ENCODE measurements around the gene PEX14.

Gene PEX14

DNA sequence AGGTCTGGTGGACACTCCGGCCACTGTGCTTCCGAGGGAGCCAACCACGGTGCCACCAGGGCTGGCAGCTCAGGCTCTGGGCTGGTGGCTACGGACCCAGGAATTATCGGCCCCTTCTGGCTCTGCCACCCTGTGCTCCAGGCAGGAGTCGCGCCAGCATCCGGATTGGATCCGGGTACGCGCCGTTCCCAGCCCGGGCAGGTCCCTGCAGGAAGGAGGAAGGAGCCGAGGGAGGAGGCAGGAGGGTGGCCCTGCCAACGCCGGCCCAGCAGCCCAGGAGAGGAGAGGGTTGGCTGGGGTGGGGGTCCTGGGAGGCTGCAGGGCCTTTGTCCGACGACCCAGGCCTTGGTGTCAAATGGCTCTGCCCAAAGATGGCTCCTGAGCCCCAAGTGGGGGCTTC lies 161.2 kb downstream of the PEX14 start:
- DNase-seq: no peak

DNA sequence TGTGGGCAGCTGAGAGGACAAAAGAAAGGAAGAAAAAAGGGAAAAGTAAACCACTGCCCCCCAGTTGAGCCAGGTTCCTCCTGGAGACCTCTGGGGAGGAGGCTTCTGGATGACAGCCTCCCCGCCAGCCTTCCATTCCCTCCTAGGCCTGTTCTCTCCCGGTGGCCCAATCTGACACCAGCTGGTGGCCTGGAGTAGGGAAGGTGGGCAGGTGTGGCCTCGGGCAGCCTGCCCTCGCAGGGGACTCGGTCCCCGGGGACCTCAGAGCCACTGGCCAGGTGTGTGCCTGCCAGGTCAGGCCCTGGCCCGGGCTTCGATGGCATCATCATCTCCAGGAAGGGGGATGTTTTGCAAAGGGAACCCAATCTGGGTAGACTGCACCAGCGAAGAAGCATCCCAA lies 162.7 kb downstream of the PEX14 start:
- DNase-seq: no peak

DNA sequence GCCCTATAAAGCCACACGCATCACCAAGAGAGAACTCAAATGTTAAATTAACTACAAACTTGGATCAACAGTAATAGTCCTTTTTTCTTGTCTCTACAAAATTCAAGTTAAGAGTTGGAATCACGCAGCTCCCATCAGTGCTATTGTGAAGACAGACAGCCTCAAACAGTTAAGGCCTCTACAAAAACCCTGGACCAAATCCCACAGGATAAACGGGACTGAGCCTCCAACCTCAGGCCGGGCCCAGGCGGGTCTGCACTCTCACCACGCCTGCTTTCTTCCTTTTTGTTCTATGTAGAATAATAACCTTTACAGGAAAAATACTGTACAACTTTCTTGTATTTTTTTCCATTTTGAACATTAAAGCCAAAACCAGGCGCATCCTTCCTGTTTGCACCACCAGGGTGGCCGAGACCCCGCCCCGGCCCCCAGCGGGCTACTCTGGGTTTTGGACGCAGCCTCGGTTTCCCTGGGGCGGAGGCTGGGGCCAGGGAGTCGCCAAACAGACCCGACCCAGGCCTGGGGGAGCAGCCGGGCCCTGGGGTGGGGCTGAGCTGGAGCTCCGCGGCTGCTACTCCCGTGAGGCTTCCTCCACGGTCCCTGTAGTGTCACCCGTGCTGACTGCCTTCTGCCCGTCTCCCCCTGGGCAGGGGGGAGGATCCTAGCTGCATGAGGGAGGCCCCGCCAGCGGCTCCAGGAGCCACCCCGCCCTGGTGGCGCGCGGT lies 163.2 kb downstream of the PEX14 start:
- DNase-seq: no peak

DNA sequence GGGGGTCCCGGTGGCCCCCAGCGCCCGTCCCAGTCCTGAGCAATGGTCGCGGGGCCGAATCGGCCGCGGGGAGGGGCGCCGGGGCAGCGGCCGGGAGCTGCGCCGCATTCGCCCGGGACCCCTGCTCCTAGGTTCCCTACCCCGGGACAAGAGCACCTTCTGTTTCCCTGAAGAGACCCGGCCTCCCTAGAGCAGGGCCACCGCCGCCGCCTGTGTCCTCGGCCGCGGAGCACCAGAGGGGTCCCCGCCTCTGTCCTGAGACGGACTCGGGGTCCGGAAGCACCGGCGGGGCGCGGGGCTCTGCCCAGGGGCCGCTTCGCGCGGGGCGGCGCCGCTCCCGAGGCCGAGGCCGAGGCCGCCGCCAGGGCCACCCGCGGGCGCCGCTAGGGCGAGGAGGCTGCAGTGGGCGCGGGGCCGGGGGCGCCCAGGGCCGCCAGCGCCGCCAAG lies 163.8 kb downstream of the PEX14 start:
- no peak for DNase-seq

DNA sequence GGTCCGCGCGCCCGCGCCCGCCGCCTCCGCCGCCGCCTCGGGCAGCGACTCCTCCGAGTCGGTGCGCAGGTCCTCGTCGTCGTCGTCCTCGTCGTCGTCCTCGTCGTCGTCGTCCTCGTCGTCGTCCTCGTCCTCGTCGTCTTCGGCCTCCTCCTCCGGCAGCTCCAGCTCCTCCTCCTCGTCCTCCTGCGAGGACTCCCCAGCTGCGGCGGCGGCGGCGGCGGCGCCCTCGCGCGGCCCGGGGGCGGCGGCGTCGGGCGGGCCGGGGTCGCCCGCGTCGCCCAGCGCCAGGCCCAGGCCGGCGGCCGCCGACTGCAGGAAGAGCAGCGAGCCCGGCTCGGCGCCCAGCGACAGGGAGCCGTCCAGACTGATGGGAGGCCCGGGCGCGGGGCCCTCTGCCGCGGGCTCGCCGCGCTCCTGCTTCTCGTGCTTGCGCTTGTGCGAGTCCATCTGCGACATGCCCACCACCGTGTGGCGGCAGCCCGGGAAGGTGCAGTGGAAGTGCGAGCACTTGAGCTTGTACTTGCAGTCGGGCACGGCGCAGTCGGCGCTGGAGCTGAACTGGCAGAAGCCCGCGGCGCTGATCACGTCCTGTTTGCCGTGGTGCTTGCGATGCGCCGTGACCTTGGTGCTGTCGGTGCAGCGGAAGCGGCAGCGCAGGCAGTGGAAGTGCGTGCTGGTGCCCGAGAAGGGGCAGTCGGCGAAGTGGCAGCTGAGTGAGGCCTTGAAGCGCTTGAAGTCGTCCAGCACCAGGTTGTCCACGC lies 164.4 kb downstream of the PEX14 start:
- no peak for DNase-seq

DNA sequence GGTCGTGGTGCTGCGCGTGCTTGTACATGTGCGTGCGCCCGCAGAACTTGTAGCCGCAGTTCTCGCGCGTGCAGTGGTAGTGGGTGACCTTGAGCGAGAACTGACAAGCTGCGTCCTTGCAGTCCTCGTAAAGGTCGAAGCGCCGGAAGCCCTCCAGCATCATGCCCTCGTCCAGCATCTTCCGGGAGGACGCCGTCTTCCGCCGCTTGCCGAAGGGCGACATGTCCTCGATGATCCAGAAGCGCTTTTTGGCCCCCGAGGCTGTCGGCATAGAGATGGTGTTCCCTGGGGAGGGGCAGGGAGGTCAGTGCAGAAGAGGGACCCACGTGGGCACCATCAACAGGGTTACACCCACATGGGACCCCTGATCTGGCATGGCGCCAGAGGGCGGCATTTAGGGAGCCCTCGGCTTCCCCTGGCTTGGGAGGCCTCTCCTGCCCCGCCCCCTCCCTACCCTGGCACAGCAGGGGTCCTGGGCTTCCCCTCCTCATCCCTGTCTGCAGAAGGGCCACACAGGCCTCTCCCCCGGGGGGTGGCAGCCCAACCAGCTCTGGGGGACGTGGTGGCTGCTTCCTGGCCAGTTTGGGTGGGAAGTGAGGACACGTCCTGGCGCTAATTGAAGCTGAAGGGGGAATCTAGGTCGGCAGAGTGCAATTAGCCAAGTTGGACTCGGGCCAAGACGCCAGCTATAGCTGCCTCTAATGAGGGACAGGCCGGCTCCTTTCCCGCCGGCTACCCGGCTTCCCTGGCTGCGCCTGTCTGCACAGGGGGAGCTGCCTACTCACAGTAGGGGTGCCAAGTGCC lies 165.2 kb downstream of the PEX14 start:
- no peak for DNase-seq

DNA sequence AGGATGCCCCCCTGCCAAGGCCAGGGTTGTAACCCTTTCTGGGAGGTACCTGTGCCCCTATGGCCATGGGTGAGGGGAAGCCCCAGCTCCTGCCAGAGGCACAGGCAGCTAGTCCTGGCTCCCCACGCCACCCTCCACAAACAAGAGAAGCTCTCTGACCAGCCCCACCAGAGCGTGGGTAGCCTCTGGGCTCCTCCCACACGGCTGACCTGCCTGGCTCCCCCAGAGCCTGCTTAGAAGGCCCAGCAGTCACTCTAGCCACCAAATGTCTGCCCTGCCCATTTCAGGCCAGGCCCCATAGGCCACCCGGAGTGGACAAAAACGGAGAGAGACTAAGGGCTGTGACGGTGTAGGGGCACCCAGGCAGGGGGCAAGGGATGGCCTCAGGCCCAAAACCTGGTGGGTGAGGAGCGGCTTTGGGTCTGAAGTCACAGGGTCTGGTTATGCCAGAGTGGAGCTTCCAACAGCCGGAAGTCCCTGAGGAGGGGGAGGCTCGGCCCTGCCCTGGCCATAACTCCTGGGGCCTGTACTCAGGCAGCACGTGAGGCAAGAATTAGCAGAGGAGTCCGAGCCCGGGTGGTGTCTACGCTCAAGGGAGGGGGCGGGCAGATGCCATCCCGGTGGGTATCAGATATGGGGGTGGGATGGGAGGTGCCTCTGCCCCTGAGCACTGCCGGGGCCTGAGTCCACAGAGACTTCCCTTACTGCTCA lies 166.2 kb downstream of the PEX14 start:
- DNase-seq: no peak

DNA sequence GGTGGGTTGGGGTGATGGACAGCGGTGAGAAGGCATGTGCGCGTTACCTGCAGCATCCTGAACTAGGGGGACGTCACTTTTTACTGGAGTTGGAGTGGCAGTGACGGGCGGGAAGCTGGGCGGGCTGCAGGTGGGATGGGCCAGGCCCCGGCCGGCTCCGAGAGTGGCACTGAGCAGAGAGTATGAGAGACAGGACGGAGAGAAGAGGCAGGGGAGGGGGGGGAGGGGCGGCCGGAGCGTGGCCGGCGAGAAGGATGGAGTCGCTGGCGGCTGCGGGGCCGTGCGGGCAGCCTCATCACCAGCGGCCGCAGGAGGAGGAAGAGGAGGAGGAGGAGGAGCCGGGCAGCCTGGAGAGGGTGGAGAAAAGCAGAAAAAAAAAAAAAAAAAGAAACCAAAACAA lies 167.2 kb downstream of the PEX14 start:
- no peak for DNase-seq

DNA sequence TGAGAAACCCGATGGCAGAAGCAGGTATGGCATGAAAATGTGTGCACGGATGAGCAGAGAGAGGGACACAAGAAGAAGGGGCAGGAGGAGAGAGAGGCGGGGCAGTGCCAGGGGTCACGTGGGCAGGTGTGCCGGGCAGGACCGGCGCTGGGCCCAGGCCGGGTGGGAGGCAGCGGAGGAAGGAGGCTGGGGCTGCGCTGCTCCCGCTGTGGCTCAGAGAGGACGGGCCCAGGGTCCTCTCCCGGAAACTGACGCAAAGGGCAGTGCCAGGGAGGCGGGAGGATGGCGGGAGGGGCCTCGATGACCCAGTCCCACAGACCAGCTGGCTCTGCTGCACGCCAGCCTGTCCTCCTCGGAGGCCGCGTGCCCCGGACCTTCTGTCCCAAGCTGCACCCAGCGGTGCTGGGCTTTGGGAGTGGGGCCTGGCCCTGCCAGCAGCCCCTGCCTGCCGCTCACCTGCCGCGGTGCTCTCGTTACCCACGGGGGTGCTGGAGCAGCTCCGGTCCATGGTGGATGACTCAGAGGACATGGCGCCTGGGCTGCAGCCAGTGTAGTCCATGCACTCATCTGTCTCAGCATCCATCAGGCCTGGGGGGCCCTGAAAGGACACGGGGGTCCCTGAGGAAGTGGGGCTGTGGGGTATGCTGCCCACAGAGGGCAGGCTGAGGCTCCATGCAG lies 167.8 kb downstream of the PEX14 start:
- DNase-seq: no peak

DNA sequence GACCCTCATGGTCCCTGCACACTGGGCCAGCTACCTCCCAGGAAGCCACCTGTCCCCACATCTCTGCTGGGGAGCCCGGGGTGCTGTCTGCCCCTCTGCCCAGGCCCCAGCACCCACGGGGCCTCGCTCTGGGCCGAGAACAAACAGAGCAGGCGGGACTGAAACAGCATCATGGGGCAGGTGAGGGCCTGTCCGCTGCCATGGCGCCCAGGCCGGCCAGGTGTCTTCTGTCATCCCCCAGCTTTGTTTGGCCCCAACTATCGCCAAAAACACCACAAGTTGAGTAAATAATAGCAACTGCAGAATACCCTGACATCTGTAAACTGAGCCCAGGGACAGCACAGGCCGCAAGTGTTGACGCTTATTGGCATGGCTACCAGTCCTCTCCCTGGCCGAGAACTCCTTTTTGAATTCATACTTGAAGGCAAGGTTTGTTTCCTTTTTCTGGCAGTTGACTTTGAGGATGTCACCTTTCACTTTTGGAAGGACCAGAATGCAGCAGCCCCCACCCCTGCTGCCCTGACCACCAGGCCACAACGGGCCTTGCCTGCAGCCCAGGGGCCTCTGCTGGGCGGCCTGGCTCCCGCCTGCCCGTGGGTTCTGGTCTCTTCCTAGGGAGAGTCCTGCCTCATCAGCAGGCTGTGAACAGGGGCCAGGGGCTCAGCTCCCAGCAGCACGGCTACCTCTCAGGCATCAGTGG lies 169.0 kb downstream of the PEX14 start:
- no peak for DNase-seq

DNA sequence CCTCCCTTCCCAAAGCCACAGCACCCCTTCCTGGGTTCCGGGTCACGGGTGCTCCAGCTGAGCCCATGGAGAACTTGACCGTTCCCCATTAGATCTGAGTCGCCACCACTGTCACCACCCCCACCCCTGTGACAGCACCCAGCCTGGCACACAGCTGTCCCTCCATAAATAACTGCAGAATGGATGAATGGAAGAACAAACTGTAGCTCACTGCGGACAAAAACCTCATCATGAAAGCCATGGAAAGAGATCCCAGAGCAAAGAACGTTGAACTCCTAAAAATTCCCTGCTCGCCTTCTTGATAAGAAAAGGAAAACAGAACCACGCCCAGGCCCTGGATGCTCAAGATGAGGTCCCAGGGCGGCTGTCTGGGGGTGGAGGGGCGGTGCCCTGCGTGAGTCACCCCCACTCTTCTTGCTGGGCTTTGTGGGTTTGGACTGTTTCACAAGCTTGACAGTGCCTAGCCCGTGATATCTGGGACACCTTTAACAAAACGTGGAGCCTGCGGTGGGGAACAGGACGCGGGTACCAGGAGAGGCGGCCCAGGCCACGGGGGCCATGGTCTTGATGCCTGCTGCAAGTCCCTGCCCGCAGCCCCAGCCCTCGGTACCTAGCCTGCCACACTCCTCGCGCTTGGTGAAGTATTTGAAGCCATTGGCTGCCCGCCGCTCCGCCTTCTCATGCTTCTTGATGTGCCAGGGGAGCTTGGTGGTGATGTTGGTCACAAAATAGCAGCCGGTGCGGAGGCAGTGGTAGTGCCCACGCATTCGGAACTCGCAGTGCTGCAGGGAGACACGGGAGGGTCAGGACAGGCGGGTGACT lies 169.8 kb downstream of the PEX14 start:
- peak; percentile 47 for DNase-seq

DNA sequence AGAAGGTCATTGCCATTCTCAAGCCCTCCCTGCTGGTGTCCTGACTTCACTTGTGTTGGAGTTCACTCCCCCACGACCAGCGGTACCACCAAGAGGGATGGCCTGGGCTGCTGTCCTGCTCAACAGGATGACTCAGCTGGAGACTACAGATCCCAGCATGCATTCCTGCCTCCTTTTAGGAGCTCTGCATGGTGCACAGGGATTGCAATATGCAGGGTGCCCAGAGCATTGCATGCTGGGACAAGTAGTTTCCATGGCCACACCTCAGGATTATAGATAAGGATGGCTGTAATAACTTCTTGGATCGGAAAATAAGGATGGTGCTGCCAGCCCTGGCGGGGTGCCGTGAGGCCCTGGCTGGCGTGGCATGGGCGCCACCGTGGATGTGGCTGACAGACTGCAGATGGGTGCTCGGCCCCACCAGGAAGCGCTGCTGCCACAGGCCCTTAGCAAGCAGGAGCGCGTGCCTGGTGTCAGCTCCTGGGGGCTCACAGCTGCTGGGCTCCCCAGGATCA lies 171.7 kb downstream of the PEX14 start:
- DNase-seq: no peak

DNA sequence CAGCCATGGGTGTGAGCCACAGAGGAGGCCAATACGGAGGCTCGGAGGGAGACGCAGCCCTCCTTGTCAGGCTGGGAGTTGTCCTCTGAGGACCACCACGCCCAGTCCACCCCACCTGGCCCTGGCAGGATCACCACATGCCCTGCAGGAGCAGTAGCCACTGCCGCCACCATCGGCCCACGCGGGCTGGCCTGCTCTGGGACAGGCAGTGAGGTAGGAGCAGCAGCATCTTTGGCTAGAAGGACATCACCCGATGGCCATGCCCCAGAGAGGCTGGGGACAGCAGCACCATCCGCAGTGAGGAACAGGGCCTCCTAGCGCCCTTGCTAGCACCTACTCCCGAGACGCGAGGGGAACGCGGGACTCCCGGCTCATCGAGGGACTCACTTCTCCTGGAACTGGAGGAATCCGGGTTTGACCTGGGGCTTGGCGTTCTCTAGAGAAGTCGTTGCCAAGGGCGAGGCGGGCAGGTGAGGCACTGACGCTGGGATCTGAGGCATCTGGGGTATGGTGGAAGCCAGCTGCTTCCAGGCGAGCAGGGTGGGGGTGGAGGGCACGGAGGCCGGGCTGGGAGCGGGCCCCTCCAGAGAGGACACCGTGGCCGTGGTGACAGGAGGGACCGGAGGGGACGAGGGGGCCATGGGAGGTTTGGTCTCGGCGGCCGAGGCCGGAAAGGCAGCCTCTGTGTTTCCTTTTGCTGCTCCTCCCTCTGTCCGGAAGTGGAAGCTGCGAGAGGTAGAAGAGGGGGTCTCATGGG lies 172.8 kb downstream of the PEX14 start:
- no peak for DNase-seq

DNA sequence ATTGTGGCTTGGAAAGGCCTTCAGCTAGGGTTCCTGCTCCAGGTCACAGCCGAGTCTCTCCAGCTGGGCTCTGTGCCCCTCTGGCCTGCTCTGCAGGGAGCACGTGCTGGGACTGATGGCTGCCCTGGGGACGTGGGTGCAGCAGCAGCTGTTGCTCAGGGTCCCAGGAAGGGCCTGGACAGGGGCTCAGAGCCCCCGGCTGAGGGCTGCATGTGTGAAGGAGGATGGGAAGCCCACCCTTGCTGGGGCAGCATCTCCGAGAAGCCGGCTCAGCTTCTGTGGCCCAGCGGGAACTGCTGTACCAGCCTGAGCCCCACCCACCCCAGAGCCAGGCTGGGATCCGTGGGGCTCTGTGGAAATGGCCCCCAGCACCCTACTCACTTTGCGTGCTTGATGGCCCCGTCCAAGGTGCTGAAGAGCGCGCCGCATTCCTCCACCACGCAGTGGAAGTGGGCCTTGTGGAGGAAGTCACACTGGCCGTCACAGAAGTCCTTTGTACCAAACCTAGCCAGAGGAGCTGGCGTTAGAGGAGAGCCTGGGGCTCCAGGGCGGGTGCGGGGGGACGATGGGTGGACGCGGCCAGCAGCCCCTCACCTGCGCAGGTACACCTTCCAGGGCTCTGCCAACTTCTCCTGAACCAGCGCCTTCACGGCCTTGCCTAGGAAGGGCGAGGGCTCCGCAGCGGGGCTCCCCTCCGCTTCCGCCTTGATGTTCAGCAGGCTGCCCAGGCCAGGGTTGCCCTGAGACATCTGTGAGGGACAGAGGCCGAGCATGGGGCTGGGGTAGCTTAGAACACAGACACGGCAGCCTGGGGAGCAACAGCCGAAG lies 174.2 kb downstream of the PEX14 start:
- no peak for DNase-seq

DNA sequence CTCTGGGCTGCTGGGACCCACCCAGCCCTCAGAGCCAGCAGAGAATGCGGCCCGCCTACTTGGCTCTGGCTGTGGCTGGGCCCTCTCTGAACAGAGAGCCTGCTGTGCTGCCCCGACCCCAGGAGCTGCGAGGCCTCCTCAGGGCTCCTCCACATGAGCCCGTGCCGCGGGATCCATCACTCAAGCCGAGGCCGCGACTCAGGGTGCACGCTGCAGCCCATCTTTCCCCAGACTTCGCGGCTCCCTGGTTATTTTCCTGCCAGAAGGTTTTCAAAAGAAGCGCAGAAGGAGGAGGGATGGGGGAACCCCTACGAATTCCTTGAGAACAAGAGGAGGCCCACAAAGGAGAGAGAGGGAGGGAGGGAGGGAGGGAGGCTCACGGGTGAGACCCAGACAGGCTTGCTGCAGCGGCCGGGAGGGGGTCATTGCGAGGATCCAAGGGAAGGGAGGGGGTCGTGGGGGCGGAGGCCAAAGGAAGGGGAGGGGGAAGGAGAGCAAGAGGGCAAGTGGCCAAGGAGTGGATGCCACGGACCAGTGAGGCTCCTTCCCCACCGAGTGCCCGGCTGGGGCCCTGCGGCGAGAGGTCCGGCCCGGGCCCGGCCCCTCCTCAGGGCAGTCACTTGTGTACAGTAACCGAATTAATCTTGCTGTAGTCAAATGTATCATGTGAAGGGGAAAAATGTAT lies 174.9 kb downstream of the PEX14 start:
- no peak for DNase-seq

DNA sequence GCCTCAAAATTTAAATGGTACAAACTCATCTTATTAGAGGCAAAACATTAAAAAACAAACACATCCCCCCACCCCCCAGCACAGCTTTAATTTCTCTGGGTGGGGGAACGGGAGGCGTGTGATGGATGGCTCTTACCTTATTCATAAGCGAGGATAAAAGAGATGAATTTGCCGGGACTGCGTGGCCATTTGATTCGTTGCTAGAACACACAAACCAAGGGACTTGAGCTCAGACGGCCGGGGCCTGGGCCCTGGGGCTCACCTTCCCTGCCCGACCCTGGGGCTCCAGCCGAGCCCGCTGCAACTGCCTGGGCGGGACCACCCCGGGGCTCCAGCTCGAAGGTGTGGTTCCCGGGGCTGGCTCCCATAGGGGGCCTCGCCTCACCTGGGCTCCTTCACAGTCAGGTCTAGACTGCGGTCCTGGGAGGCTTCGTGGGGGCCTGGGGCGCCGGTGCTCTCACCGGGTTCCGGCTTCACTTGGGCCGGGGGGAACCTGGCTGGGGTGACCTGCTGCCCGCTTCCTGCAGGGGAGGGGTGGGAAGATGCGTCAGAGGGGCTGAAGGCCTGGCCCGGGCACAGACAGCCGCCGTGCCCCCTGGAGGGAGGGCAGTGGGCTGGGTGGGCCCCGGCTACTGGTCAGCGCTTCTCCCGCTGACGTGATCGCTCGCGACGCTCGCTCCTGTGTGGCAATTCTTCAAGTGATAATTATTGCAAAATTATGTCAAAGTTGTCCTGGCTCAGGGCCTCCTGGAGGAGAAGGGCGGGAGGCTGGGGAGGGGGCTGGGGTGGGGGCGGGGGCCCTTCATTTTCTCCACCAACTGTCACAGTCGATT lies 176.0 kb downstream of the PEX14 start:
- DNase-seq: no peak

DNA sequence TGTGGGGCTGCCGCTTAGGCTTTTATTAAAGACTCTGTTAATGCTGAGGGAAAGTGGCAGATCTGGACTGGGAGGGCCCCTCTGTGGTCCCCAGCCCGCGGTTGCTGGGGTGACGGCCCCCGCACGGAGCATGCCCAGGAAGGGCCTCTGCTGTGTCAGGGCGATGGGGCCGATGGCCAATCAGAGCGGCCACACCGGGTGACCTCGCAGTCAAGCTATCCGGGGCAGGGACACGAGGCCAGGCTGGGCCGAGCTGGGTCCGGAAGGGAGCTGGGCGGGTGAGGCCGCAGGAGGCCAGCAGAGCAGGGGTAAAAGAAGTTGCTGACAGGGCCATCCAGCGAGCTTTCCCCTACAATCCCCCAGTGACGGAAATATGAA lies 176.6 kb downstream of the PEX14 start:
- DNase-seq: no peak
